Spleen (tissue), 11 donors: ENCODE data around the gene CCDC88C. TPM values are rescaled to one million over a fixed set of nuclear protein-coding genes. Genes with fewer than 3 reads are reported as not detected.

Source experiments
- DNase-seq: peaks from one replicate; pipeline ENCODE4 v3.0.0-alpha.2; 2020
- H3K27ac ChIP-seq, 8 donors: fragments of 200-600 bp; sonication (generic) in 7 of 8; 1 replicate in 4 of 8; 2 replicates in 4 of 8; pipeline versions ENCODE4 v1.5.0 to v1.8.0; 2016 to 2021; ENCODE audit warnings: inconsistent platforms in 4 of 8, mild to moderate bottlenecking in 4 of 8, moderate library complexity in 1 of 8
- H3K27me3 ChIP-seq, 7 donors: fragments of 200-600 bp; sonication (generic) in 6 of 7; replicated peaks in 1 of 7; 1 replicate in 4 of 7; 2 replicates in 3 of 7; pipeline versions ENCODE4 v1.5.0 to v1.8.0; 2016 to 2021; ENCODE audit warnings: inconsistent platforms in 3 of 7, mild to moderate bottlenecking in 1 of 7
- H3K36me3 ChIP-seq, 6 donors: fragments of 200-600 bp; sonication (generic) in 5 of 6; 1 replicate in 4 of 6; 2 replicates in 2 of 6; pipeline versions ENCODE4 v1.5.0 to v1.8.0; 2016 to 2021; ENCODE audit warnings: inconsistent platforms in 2 of 6
- H3K4me1 ChIP-seq, 6 donors: fragments of 200-600 bp; sonication (generic) in 5 of 6; 1 replicate in 3 of 6; 2 replicates in 3 of 6; pipeline versions ENCODE4 v1.5.0 to v1.8.0; 2016 to 2021; ENCODE audit warnings: inconsistent platforms in 3 of 6
- H3K4me3 ChIP-seq, 8 donors: fragments of 200-600 bp; sonication (generic) in 7 of 8; 1 replicate in 4 of 8; 2 replicates in 4 of 8; pipeline versions ENCODE4 v1.5.0 to v1.8.0; 2016 to 2021; ENCODE audit warnings: inconsistent platforms in 4 of 8, mild to moderate bottlenecking in 4 of 8, moderate library complexity in 2 of 8
- H3K9me3 ChIP-seq, 8 donors: fragments of 200-600 bp; sonication (generic) in 7 of 8; 1 replicate in 4 of 8; 2 replicates in 4 of 8; pipeline versions ENCODE4 v1.5.0 to v1.8.0; 2016 to 2021; ENCODE audit warnings: inconsistent platforms in 4 of 8
- CTCF ChIP-seq, 11 experiments: fragments of 200-600 bp in 7 of 11; fragments of 450-650 bp in 4 of 11; sonication (generic) in 4 of 11; IDR thresholded peaks in 8 of 11; conservative IDR thresholded peaks in 3 of 11; 1 replicate in 7 of 11; 2 replicates in 4 of 11; pipeline versions ENCODE4 v1.4.0 to v1.8.0; 2016 to 2021; ENCODE audit warnings: antibody characterized with exemption in 11 of 11, inconsistent platforms in 4 of 11, mild to moderate bottlenecking in 1 of 11
- POLR2A ChIP-seq, 3 donors: fragments of 450-650 bp; IDR thresholded peaks; one replicate each; pipeline ENCODE4 v1.5.1; 2017; ENCODE audit warnings: antibody characterized with exemption in 3 of 3, mild to moderate bottlenecking in 1 of 3
- POLR2AphosphoS5 ChIP-seq, 3 donors: sonication (generic); formaldehyde crosslinking; IDR thresholded peaks; one replicate each; pipeline ENCODE4 v1.5.1; 2017; ENCODE audit warnings: antibody characterized with exemption in 3 of 3
- WGBS, 5 donors: extraction: QIAGEN DNeasy Blood & Tissue Kit in 3 of 5; methylation state at CpG; one replicate each; pipeline versions ENCODE4 v1.1.5 to v1.1.7; 2013 to 2018; 5-methylcytosine and 5-hydroxymethylcytosine counted together
- intact Hi-C: fragments of 100-400 bp; cut with DNase I; formaldehyde crosslinking; loops from one replicate; pipeline ENCODE4 v1.15.0; 2023; ENCODE audit warnings: low total_unique reads
- polyA plus RNA-seq, 3 donors: library from polyadenylated mRNA; stranded (reverse); fragments of 200-250 nt; gene quantifications; one replicate each; pipeline ENCODE4 v1.2.1, GENCODE V29; 2013
- total RNA-seq, 7 donors: library from RNA; depleted of rRNA in 3 of 7; stranded (reverse); fragments of >200 nt in 3 of 7; fragmentation: NEBNext Ultra II Directional in 4 of 7; extraction: Animal tissue kit (Norgen Biotek cat#: 25700) in 4 of 7; gene quantifications; one replicate each; pipeline versions ENCODE4 v1.1.0 to v1.2.1, GENCODE V29; 2016 to 2021
- donor health status: healthy with polysubstance abuse.
- donor health status: DM: no; HTN: no; CAD: no; lungs with moderate emphysema.
- donor health status: DM: no; HTN: no; CAD: no.
- donor health status: Bipolar disorder and iron deficiency.
- donor health status: healthy.
- donor health status: DM: no; HTN: no; CAD: no.
- donor health status: DM: yes; HTN: yes; CAD: no.

The CCDC88C gene
- total and polyA plus RNA-seq, 10 donors: 23.2 to 136 (median 101) TPM

GRCh38 chr14:91377700-91378652, 39.6 kb downstream of the CCDC88C start:
- H3K4me3 ChIP-seq: peak overlapping the region in 1 of 8 donors; percentile 28
- H3K4me1 ChIP-seq: peaks cover 76 to 100% (median 98%) of the 10 kb centered on the region in 6 donors
- no peaks in the 10 kb centered on the region for H3K27me3 ChIP-seq
- DNase-seq: peak; percentile 82
- H3K36me3 ChIP-seq: peaks cover 0 to 37% (median 0%) of the 10 kb centered on the region in 6 donors
- H3K9me3 ChIP-seq: no peaks in the 10 kb centered on the region
- H3K27ac ChIP-seq: peak overlapping the region; percentile 33 to 86 (median 68)
- intact Hi-C loops: no loop called here
- TF ChIP-seq POLR2AphosphoS5 (IDR thresholded peaks at IDR 0.05) (peak; percentile 39 to 61 (median 50)), CTCF (IDR thresholded peaks at IDR 0.05 in 8 of 11, conservative IDR thresholded peaks at IDR 0.05 in 3 of 11) (no peak)
- WGBS, 5 donors: 33 to 55% (median 40%) methylated on average over 14 to 15 of the region's 15 CpGs

- H3K27ac ChIP-seq: peak overlapping the region in 7 of 8 donors; percentile 9 to 86 (median 75)
- peak overlapping the region in 1 of 8 donors; percentile 28 for H3K4me3 ChIP-seq
- peaks cover 80 to 100% (median 100%) of the 10 kb centered on the region in 6 donors for H3K4me1 ChIP-seq
- WGBS, 5 donors: 74 to 86% (median 78%) methylated on average over 24 to 28 of the region's 28 CpGs
- TF ChIP-seq POLR2AphosphoS5 (IDR thresholded peaks at IDR 0.05) (peak in 1 of 3 donors; percentile 53), CTCF (IDR thresholded peaks at IDR 0.05 in 8 of 11, conservative IDR thresholded peaks at IDR 0.05 in 3 of 11) (no peak)
- intact Hi-C loops: no loop called here
- no peaks in the 10 kb centered on the region for H3K9me3 ChIP-seq
- H3K36me3 ChIP-seq: peaks cover 0 to 40% (median 0%) of the 10 kb centered on the region in 6 donors
- H3K27me3 ChIP-seq: no peaks in the 10 kb centered on the region
- no peak for DNase-seq
Measured at GRCh38 chr14:91376547-91377477, 40.8 kb downstream of the CCDC88C start.

DNA sequence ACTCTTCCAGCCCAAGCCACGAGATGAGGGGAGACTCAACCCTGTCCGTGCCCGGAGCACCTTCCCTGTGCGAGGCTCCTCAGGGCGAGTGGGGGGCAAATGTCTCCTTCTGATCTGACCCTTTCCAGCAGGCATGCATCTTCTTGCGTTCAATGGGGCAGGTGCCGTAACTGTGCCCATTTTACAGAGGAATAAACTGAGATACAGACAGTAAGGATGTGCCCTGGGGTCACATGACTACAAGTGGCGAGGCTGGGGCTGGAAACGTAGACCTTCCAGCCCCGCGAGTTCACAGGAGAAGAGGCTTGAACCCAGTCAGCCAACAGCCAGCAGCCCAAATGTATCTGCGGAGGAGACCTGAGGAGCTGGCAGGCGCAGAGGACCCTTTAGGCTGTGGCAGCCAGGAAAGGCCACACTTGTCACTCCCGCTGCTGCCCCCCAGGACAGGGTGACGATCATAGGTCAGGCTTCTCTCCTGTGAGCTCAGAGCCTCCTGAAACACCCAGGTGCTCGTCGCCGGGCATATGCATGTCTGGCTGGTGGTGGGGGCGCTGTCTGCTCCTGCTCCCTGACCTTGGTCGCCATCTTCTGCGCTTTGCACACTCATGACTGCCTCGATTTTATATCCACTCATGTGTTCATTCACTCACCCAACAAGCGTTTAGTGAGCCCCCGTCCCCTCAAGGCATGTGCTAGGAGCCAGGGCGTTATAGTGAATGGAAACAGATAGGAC, 41.7 kb downstream of the CCDC88C start:
- H3K4me3 ChIP-seq: no peak overlapping the region
- WGBS, 5 donors: 92 to 95% (median 94%) methylated on average over 23 to 25 of the region's 25 CpGs
- H3K27me3 ChIP-seq: no peaks in the 10 kb centered on the region
- no peak for TF ChIP-seq CTCF (IDR thresholded peaks at IDR 0.05 in 8 of 11, conservative IDR thresholded peaks at IDR 0.05 in 3 of 11)
- no peak for TF ChIP-seq POLR2A (IDR thresholded peaks at IDR 0.05)
- TF ChIP-seq POLR2AphosphoS5 (IDR thresholded peaks at IDR 0.05): no peak
- peaks cover 86 to 100% (median 100%) of the 10 kb centered on the region in 6 donors for H3K4me1 ChIP-seq
- no peaks in the 10 kb centered on the region for H3K9me3 ChIP-seq
- DNase-seq: no peak
- intact Hi-C loops: no loop called here
- peaks cover 0 to 34% (median 0%) of the 10 kb centered on the region in 6 donors for H3K36me3 ChIP-seq
- H3K27ac ChIP-seq: peak overlapping the region in 5 of 8 donors; percentile 46 to 86 (median 78)
